A549 (cell line): ENCODE measurements around the gene ST8SIA5.

ENCODE experiments used
- JUN ChIP-seq, 2 experiments: fragments of >200 bp; sonication (Bioruptor Twin); formaldehyde crosslinking; IDR thresholded peaks; 2 replicates in 1 of 2; 3 replicates in 1 of 2; pipeline ENCODE4 v1.6.1; 2016 to 2017
- POLR2A ChIP-seq: IDR thresholded peaks from 2 replicates; pipeline ENCODE4 v1.6.1; 2012; ENCODE audit warnings: mild to moderate bottlenecking, low read length
- RCOR1 ChIP-seq: fragments of 150-350 bp; IDR thresholded peaks from 2 replicates; pipeline ENCODE4 v1.6.1; 2014; ENCODE audit warnings: antibody characterized with exemption, low read length, low read depth
- TP53 ChIP-seq: fragments of 250-450 bp; sonication (Bioruptor Pico); IDR thresholded peaks from 2 replicates; pipeline ENCODE4 v1.5.0; 2021; ENCODE audit warnings: mild to moderate bottlenecking, moderate library complexity
- TF ChIP-seq, protein P1 (sequence below): fragments of >200 bp; sonication (Bioruptor Twin); formaldehyde crosslinking; IDR thresholded peaks from 3 replicates; pipeline ENCODE4 v1.5.1; 2016
- TF ChIP-seq, protein P2 (sequence below): fragments of 200-600 bp; sonication (generic); IDR thresholded peaks from 2 replicates; pipeline ENCODE4 v1.6.1; 2016; ENCODE audit warnings: antibody characterized with exemption, mild to moderate bottlenecking, moderate library complexity

DNA sequence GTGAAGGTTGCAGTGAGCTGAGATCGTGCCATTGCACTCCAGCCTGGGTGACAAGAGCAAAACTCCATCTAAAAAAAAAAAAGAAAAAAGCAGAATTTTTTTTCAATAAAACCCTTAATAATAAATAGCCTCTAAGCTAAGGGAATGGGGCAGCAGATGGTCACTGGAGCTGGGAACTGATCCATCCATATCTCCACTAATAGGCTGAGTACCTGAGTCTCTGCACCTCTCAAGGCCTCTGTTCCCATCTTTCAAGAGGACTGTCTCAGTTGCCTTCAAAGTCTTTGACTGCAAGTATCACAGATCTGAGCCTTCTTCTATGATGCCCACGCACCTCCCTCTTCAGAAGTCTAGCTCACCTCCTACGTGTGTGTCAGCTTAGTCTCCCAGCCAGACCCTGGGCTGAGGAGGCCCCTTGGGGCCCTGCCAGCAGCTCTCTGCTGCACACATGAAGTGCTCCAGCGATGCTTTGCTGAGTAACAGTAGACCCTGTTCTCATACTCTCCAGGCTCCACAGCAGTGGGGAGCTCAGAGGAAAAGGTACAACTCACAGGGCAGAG, 32.9 kb downstream of the ST8SIA5 start:
- TF ChIP-seq POLR2A: no peak
- no peak for TF ChIP-seq RCOR1
- TF ChIP-seq, protein P1, sequence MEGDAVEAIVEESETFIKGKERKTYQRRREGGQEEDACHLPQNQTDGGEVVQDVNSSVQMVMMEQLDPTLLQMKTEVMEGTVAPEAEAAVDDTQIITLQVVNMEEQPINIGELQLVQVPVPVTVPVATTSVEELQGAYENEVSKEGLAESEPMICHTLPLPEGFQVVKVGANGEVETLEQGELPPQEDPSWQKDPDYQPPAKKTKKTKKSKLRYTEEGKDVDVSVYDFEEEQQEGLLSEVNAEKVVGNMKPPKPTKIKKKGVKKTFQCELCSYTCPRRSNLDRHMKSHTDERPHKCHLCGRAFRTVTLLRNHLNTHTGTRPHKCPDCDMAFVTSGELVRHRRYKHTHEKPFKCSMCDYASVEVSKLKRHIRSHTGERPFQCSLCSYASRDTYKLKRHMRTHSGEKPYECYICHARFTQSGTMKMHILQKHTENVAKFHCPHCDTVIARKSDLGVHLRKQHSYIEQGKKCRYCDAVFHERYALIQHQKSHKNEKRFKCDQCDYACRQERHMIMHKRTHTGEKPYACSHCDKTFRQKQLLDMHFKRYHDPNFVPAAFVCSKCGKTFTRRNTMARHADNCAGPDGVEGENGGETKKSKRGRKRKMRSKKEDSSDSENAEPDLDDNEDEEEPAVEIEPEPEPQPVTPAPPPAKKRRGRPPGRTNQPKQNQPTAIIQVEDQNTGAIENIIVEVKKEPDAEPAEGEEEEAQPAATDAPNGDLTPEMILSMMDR: no peak
- no peak for TF ChIP-seq JUN (IDR thresholded peaks at IDR 0.05)
- TF ChIP-seq, protein P2, sequence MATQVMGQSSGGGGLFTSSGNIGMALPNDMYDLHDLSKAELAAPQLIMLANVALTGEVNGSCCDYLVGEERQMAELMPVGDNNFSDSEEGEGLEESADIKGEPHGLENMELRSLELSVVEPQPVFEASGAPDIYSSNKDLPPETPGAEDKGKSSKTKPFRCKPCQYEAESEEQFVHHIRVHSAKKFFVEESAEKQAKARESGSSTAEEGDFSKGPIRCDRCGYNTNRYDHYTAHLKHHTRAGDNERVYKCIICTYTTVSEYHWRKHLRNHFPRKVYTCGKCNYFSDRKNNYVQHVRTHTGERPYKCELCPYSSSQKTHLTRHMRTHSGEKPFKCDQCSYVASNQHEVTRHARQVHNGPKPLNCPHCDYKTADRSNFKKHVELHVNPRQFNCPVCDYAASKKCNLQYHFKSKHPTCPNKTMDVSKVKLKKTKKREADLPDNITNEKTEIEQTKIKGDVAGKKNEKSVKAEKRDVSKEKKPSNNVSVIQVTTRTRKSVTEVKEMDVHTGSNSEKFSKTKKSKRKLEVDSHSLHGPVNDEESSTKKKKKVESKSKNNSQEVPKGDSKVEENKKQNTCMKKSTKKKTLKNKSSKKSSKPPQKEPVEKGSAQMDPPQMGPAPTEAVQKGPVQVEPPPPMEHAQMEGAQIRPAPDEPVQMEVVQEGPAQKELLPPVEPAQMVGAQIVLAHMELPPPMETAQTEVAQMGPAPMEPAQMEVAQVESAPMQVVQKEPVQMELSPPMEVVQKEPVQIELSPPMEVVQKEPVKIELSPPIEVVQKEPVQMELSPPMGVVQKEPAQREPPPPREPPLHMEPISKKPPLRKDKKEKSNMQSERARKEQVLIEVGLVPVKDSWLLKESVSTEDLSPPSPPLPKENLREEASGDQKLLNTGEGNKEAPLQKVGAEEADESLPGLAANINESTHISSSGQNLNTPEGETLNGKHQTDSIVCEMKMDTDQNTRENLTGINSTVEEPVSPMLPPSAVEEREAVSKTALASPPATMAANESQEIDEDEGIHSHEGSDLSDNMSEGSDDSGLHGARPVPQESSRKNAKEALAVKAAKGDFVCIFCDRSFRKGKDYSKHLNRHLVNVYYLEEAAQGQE: no peak
- no peak for TF ChIP-seq TP53 (CRISPR knock-in tag)
